HepG2 (cell line): ENCODE measurements around the gene NOS1AP. TPM values are rescaled to one million over a fixed set of nuclear protein-coding genes. Genes with fewer than 3 reads are reported as not detected.

Source experiments
- ATAC-seq: fragments of 200-7000 bp; cut with Tn5 transposase; 3 replicates; pipeline ENCODE4 v1.9.1; 2020; ENCODE audit warnings: mild to moderate bottlenecking, moderate library complexity
- BruUV-seq: library from RNA; stranded (reverse); fragments of 400-500 nt; replicated peaks from 2 replicates; lab custom pipeline; 2021; lab: Mats Ljungman, UMichigan
- CTCF ChIA-PET: fragments of 300-600 bp; formaldehyde crosslinking; extraction: SDS; loops from one replicate; lab custom pipeline; 2021; ENCODE audit warnings: low total read pairs, inconsistent platforms, low intra/inter-chr PET ratio; lab: Yijun Ruan, JAX
- POLR2A ChIA-PET: fragments of 350-600 bp; sonication (Branson Sonifier 250); formaldehyde crosslinking; loops from one replicate; lab custom pipeline; 2020; ENCODE audit warnings: antibody characterized with exemption, inconsistent platforms; lab: Yijun Ruan, JAX
- DNase-seq: peaks from one replicate; pipeline ENCODE4 v3.0.0-alpha.2; 2015; ENCODE audit warnings: low spot score
- FAIRE-seq: peaks from 3 replicates; lab custom pipeline; 2011; peaks lifted over from hg19 to GRCh38; lab: Jason Lieb, UNC
- H2AFZ ChIP-seq: one replicate; pipeline ENCODE4 v1.6.1; 2011; ENCODE audit warnings: low read length, inconsistent platforms
- H3K27ac ChIP-seq: fragments of 300-600 bp; 3 replicates; pipeline ENCODE4 v1.8.0; 2011; ENCODE audit warnings: mixed run types, mild to moderate bottlenecking, mixed read lengths, low read length, inconsistent platforms; ENCODE audit not compliant: insufficient read depth; ENCODE audit errors: extremely low read length
- H3K27me3 ChIP-seq, 2 experiments: fragments of 200-600 bp in 1 of 2; 2 replicates in 1 of 2; 3 replicates in 1 of 2; pipeline versions ENCODE4 v1.6.0 to v1.8.0; 2011; ENCODE audit warnings: low read length in 2 of 2, mild to moderate bottlenecking in 2 of 2, moderate library complexity in 2 of 2, inconsistent platforms in 1 of 2; ENCODE audit not compliant: insufficient read depth in 2 of 2, control insufficient read depth in 1 of 2
- H3K36me3 ChIP-seq, 2 experiments: fragments of 200-600 bp in 1 of 2; replicated peaks in 1 of 2; 2 replicates in 1 of 2; 3 replicates in 1 of 2; pipeline versions ENCODE4 v1.5.1 to v1.8.0; 2011; ENCODE audit warnings: low read length in 2 of 2, inconsistent platforms in 1 of 2; ENCODE audit not compliant: insufficient read depth in 2 of 2, control insufficient read depth in 1 of 2
- H3K4me1 ChIP-seq: 2 replicates; pipeline ENCODE4 v1.5.1; 2012; ENCODE audit warnings: low read length, inconsistent platforms; ENCODE audit not compliant: insufficient read depth
- H3K4me2 ChIP-seq: 2 replicates; pipeline ENCODE4 v1.6.0; 2011; ENCODE audit warnings: low read depth, low read length, inconsistent platforms
- H3K4me3 ChIP-seq, 3 experiments: fragments of 200-600 bp in 1 of 3; sonication (generic), shearing (Covaris generic) in 1 of 3; replicated peaks in 1 of 3; 2 replicates each; pipeline ENCODE4 v1.5.1; 2011 to 2016; ENCODE audit warnings: low read length in 3 of 3, inconsistent platforms in 2 of 3, low read depth in 2 of 3, mild to moderate bottlenecking in 2 of 3, control low read depth in 1 of 3, mixed read lengths in 1 of 3; ENCODE audit not compliant: insufficient read depth in 1 of 3
- H3K79me2 ChIP-seq: one replicate; pipeline ENCODE4 v1.6.1; 2011; ENCODE audit warnings: low read length, inconsistent platforms; ENCODE audit not compliant: insufficient read depth
- H3K9ac ChIP-seq: 2 replicates; pipeline ENCODE4 v1.6.0; 2011; ENCODE audit warnings: mild to moderate bottlenecking, low read depth, low read length, inconsistent platforms; ENCODE audit not compliant: insufficient read depth
- H3K9me3 ChIP-seq: 2 replicates; pipeline ENCODE4 v1.5.1; 2012; ENCODE audit warnings: mild to moderate bottlenecking, low read length
- H4K20me1 ChIP-seq: 2 replicates; pipeline ENCODE4 v1.6.0; 2011; ENCODE audit warnings: inconsistent platforms, mild to moderate bottlenecking, low read length, moderate library complexity; ENCODE audit not compliant: insufficient read depth
- ZNF263 ChIP-seq: sonication (generic); formaldehyde crosslinking; IDR thresholded peaks from 2 replicates; pipeline ENCODE4 v1.4.0; 2020; ENCODE audit warnings: missing genetic modification reagents
- ZNF33B ChIP-seq: sonication (generic); formaldehyde crosslinking; IDR thresholded peaks from 2 replicates; pipeline ENCODE4 v1.5.1; 2020; ENCODE audit warnings: mild to moderate bottlenecking, missing genetic modification reagents
- ZNF784 ChIP-seq: sonication (generic); formaldehyde crosslinking; IDR thresholded peaks from 2 replicates; pipeline ENCODE4 v1.5.1; 2020; ENCODE audit warnings: missing genetic modification reagents, mild to moderate bottlenecking, borderline replicate concordance
- in situ Hi-C: cut with HindIII; loops from 2 replicates; pipeline ENCODE4 v1.10.0; 2017; ENCODE audit warnings: low pct_unique_long_range_greater_than_20kb; ENCODE audit not compliant: extremely low pct_ligation_motif_present
- intact Hi-C: fragments of 100-400 bp; cut with micrococcal nuclease; formaldehyde crosslinking; loops from one replicate; pipeline ENCODE4 v1.10.0; 2022; ENCODE audit not compliant: unreplicated experiment
- polyA plus RNA-seq, 8 experiments: library from polyadenylated mRNA; depleted of rRNA in 3 of 8; stranded (reverse) in 7 of 8; unstranded in 1 of 8; fragments of >200 nt; fragmentation: Illumina TruSeq in 4 of 8; extraction: Trizol in 4 of 8; gene quantifications; 2 replicates each; pipeline versions ENCODE4 v1.2.1 to v1.2.3, GENCODE V29; 2011 to 2016; ENCODE audit warnings: low read depth in 4 of 8, missing spikeins in 1 of 8, mixed read lengths in 1 of 8; ENCODE audit not compliant: insufficient read depth in 1 of 8
- total RNA-seq, 5 experiments: library from RNA; depleted of rRNA; stranded (reverse); fragments of >200 nt; fragmentation: Illumina TruSeq; extraction: Trizol; gene quantifications; 2 replicates each; pipeline ENCODE4 v1.2.3, GENCODE V29; 2016; ENCODE audit warnings: low read depth in 1 of 5

The NOS1AP gene
- total and polyA plus RNA-seq, 2 of the 13 experiments (the other 11 are each of a cell fraction or from before 2014, with no cell fraction given): 2.0 to 3.3 TPM

GRCh38 chr1:162108426-162108825 lies 38.9 kb downstream of the NOS1AP start:
- TSS peak; percentile 17 for BruUV-seq
- no peak for ATAC-seq

GRCh38 chr1:162110910-162111309 lies 41.4 kb downstream of the NOS1AP start:
- Histone ChIP-seq H3K9me3 (no peaks in the 10 kb centered on the region), H3K4me1 (peaks cover 19% of the 10 kb centered on the region), H4K20me1 (no peaks in the 10 kb centered on the region; the same call in 1 of the 2 replicates), H3K27ac (no peak overlapping the region), H3K4me3 (no peak overlapping the region), H3K79me2 (peaks cover 18% of the 10 kb centered on the region), H2AFZ (no peak overlapping the region), H3K36me3 (no peaks in the 10 kb centered on the region; a peak in 2 of 5 replicates), H3K27me3 (no peaks in the 10 kb centered on the region), H3K9ac (no peak overlapping the region), H3K4me2 (no peak overlapping the region)
- CTCF ChIA-PET: no interaction called here
- ATAC-seq: no peak
- DNase-seq: no peak
- intact Hi-C loops (no loop called here), in situ Hi-C loops (no loop called here)
- TF ChIP-seq ZNF33B: no peak
- FAIRE-seq: no peak
- POLR2A ChIA-PET: no interaction called here
- no TSS peak for BruUV-seq

More at GRCh38 chr1:162108426-162108825, 38.9 kb downstream of the NOS1AP start:
- no peaks in the 10 kb centered on the region for H3K9me3 ChIP-seq
- no peaks in the 10 kb centered on the region for H3K27me3 ChIP-seq
- peaks cover 18% of the 10 kb centered on the region for H3K79me2 ChIP-seq
- H4K20me1 ChIP-seq: no peaks in the 10 kb centered on the region; the same call in 1 of the 2 replicates
- H3K4me3 ChIP-seq: no peak overlapping the region
- FAIRE-seq (no peak), DNase-seq (no peak)
- H3K4me1 ChIP-seq: peaks cover 11% of the 10 kb centered on the region
- in situ Hi-C loops (no loop called here), intact Hi-C loops (no loop called here)
- ChIA-PET CTCF (no interaction called here), POLR2A (no interaction called here)
- no peaks in the 10 kb centered on the region; a peak in 3 of 5 replicates for H3K36me3 ChIP-seq
- no peak overlapping the region for H3K27ac ChIP-seq
- TF ChIP-seq ZNF263: no peak
- TF ChIP-seq ZNF784 (CRISPR knock-in tag): no peak
- no peak overlapping the region for H2AFZ ChIP-seq
- H3K4me2 ChIP-seq: no peak overlapping the region
- H3K9ac ChIP-seq: no peak overlapping the region
